NCI-H2196 (cell line): ENCODE data around the gene PDZD7.
"Not testable (repeated sequence)": the region's sequence is repeated elsewhere in the genome, so short reads cannot be mapped to it uniquely, and the experiment has no call there.

ENCODE experiments used
- DNase-seq: peaks from one replicate; lab custom pipeline; 2025; ENCODE audit not compliant: unreplicated experiment; lab: John Stamatoyannopoulos, UW

Gene PDZD7

DNA sequence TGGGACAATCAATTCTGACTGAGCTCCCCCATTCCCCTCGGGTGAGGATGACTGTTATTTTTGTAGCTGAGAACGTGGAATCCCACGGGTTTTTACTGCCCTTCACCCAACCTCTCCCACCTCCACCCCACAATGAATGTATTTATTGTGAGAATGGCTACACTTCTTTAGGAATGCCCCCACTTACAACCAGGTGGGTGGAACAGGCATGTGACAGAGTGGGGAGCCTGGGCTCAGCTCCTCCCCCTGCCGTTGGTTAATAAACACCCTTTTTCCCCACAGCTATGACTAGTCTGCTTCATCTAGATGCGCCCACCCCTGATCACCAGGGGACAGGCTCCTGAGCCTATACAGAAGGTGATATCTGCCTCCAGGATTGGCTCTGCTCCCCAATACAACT, 45.6 kb downstream of the PDZD7 start:
- no peak for DNase-seq

DNA sequence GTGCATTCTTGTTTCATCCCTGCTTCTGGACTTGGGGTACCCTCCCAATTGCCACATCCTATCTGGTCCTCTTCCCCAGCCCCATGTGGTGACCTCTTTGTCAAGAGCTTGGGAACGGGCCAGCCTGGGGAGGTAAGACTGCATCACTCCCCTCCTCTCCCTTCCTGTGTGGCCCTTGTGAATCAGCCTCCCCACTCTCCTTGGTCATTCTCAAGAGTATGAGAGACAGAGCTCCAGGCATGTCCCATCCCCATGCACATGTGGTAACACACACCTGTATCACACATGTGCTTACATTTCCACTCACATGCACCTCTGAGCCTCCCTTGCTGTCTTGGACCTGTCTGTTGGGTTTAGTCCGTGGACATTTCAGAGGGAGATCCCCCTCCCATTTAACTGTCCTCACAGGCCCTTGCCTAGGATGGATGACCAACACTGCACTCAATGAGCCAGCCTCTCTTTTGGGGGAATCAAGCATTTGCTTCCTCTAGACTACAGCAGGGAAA, 46.2 kb downstream of the PDZD7 start:
- DNase-seq, result no peak

DNA sequence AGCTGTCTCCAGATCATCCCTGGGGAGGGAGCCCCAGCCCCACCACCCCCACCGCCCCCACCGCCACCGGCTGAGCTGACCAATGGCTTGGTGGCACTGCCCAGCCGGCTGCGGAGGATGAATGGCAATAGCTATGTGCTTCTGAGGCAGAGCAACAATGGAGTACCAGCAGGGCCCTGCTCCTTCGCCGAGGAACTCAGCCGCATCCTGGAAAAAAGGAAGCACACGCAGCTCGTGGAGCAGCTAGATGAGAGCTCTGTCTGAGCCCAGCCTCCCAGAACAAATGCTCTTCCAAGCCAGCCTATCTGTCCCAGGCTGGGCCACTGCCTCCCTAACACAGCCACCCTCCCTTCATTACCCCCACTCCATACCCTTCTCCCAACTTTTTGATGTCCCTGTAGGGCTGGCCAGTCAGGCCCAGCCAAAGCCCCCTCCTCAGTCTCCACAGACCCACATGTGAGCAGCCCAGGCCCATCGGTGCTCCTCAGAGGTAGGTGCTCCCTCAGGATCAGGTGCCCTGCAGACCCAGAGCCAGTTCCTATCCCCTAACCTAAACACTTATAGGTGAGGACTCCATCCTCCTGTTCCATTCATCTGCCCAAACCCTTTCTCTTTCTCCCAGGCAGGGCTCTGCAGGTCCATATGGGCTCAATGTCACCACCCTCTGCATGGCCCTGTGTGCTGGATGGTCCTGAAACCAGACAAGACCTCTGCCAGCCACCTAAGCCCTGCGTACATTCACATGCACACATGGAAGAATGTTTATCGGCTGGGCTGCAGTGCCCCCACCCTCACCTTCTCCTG, 46.9 kb downstream of the PDZD7 start:
- no peak for DNase-seq

DNA sequence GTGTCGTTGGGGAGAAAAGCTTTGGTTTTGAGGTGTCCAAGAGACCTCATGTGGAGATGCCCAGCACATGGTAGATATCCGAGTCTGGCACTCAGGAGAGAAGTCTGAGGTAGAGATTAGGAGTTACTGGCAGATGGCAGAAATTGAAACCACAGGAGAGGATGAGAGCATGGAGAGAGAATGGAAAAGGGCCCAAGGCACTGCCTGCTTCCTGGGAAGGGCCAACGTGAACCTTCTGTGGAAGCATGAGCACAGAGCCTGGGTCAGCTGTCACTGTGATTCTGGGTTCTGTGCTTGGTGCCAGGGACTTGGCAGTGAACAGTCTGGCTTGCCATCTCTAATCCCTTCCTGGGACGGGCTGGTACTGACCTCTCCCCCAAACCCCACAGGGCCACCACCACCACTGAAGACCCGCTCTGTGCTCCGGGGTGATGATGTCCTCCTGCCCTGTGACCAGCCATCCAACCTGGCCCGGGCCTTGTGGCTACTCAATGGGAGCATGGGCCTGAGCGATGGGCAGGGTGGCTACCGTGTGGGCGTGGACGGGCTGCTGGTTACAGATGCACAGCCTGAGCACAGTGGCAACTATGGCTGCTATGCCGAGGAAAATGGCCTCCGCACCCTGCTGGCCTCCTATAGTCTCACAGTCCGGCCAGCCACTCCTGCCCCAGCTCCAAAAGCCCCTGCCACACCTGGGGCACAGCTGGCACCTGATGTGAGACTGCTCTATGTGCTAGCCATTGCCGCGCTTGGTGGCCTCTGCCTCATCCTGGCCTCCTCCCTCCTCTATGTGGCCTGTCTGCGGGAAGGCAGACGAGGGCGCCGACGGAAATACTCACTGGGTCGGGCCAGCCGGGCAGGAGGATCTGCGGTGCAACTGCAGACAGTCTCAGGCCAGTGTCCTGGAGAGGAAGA, 47.8 kb downstream of the PDZD7 start:
- DNase-seq, result no peak

DNA sequence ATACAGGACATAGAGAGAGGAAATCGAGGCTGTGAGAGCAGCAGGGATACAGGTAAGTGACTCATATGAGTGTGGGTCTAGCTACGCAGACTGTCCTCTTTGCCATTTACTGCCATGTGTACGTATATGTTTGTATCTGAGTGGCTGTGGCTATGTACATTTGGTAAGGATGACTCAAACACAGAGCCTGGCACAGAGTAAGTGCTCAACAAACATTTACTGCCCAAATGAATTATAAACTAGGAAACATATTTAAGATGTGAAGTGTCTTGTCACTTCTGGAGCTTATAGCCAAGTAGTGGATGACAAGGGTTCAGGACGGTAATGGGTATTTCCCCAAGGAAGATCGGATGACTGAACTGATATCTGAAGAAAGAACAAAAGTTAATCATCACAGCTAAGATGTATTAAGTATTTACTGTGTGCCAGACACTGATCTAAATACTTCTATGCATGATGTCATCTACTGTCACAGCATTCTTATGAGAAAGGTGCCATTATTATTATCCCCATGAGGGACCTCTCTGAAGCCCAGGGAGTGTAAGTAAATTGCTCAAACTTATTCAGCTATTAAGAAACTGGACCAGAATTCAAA, 49.7 kb downstream of the PDZD7 start:
- DNase-seq, result no peak

DNA sequence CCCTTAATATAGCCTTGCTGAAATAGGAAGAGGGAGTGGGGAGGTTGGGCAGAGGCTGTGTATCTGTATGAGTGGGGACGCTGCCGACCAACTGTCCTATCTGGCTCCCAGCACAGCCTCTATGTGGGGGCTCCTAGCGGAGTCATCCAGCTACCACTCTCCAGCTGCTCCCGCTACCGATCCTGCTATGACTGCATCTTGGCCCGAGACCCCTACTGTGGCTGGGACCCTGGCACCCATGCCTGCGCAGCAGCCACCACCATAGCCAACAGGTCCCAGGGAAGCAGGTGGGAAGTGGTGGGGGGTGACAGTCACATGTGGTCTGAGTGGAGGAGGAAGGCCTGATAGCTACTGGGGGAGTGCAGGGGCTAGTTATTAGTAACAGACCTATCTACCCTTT, 50.2 kb downstream of the PDZD7 start:
- DNase-seq, result no peak

DNA sequence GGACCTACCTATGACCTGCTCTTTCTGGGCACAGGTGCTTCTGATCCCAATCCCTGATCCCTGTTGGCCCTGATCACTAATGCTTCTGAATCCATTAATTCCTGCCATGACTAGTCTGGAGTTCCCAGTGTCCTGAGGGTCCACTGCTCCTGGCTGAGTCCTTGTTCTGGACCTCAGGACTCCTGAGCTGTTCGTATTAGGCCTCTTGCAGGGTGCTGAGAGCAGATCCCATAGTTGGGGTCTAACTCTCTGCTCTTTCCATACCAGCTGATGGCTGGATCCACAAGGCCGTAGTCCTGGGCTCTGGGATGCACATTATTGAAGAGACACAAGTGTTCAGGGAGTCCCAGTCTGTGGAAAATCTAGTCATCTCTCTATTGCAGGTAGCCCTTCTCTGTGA, 50.6 kb downstream of the PDZD7 start:
- DNase-seq, result no peak

DNA sequence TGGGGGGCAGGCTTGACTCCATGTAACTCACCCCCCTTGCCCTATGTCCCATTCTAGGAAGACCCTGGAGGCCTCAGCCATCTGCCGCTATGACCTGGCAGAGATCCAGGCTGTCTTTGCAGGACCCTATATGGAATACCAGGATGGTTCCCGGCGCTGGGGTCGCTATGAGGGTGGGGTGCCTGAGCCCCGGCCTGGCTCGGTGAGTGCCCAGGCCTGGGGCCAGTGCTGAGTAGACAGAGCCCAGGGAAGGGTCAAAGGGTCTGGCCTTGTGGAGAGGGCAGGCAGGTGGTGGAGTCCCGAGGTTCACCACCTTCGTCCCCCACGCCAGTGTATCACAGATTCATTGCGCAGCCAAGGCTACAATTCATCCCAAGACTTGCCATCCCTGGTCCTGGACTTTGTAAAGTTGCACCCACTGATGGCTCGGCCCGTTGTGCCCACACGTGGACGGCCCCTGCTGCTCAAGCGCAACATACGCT, 51.1 kb downstream of the PDZD7 start:
- DNase-seq, result no peak

DNA sequence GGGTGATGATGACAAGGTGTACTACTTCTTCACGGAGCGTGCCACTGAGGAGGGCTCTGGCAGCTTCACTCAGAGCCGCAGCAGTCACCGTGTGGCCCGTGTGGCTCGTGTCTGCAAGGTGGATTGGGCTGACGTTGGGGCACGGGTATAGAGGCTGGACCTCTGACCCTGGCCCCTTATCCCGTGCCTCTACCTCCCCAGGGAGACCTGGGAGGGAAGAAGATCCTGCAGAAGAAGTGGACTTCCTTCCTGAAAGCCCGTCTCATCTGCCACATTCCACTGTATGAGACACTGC, 52.1 kb downstream of the PDZD7 start:
- DNase-seq, result no peak

DNA sequence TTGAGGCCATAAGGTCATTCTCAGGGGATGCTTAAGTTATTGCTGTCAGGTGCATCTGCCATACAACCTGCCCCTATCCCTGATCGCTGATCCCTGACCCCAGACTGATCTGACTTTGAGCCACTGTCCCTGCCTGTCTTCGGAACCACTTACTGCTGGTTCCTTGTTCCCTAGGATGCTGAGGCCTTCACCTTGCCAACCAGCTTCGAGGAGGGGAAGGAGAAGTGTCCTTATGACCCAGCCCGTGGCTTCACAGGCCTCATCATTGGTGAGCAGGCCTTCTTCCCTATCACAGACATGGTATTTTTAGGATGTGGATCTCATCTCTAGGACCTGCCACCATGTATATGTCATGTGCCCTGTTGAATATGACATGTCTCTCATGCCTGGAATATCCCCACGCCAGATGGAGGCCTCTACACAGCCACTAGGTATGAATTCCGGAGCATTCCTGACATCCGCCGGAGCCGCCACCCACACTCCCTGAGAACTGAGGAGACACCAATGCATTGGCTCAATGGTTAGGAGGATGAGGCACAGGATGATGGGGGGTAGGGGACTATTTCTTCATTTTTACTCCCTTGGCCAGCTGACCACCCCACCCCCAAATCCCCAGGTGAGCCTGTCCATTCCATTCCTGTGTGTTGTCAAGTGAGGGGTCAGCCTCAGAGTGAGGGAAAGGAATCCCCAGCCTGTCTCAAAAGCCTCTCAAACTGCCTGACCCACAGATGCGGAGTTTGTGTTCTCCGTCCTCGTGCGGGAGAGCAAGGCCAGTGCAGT, 52.6 kb downstream of the PDZD7 start:
- no peak for DNase-seq

DNA sequence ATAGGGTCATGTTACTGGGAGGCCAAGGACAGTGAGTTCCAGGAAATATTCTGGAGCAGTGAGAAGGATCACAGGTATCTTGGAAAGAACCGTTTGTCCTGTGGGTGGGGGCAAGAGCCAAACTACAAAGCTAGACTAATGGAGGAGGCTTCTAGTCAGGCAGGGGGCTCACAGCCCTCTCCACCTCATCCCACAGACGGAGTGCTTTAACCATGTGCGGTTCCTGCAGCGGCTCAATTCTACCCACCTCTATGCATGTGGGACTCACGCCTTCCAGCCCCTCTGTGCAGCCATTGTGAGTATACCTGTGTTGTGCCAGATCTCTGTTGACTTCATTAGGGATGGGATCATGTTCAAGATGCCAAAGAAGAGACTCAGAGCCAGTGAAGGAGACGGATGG, 53.5 kb downstream of the PDZD7 start:
- DNase-seq, result no peak

DNA sequence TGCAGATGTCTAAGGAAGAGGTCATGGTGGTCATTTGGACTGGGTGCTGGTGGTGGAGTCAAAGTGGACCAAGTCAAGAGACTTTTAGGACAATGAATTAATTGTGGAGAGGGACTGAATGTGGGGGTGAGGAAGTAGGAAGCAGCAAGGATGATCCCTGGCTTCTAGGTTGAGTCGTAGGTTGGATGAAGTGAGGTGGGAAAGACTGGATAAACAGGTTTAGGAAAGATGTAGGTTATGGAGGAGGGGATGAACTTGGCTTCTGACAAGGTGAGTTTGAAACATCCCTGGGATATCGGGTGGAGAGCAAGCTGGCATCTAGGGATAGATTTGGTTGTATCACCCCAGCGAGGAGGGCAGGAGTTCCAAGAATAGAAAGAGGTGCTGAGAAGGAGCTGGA, 54.0 kb downstream of the PDZD7 start:
- no peak for DNase-seq

DNA sequence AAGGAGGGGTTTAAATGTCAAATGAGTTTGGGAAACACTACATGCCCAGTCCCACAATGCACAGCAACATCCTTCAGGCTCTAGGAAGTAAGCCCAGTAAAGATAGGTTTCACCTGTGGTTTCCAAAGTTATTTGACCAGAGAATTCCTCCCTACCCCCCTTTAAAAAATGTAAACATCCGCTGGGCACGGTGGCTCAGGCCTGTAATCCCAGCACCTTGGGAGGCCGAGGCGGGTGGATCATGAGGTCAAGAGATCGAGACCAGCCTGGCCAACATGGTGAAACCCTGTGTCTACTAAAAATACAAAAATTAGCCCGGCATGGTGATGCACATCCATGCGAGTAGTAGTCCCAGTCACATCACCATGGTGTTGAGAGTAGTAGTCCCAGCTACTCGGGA, 55.5 kb downstream of the PDZD7 start:
- DNase-seq, result not testable (repeated sequence)

DNA sequence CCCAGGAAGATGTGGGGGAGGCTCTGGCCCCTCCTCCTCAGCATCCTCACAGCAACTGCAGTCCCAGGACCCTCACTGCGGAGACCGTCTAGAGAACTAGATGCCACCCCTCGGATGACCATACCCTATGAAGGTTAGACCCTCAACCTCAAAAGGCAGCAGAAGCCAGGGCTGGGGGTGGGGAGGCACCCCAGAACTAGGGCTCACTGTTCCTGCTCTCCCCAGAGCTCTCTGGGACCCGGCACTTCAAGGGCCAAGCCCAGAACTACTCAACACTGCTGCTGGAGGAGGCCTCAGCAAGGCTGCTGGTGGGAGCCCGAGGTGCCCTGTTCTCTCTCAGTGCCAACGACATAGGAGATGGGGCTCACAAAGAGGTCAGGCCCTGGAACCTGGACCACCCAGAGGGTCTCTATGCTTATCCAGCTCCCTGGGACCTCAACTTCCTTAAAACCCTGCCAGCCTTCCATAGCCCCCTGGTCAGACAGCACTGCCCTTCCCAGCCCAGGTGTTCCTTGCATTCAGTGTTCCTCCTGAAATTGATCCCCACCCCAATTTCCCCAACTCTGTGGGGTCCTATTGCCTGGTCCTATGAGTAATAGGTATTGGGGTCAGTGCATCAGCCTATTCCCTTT, 57.9 kb downstream of the PDZD7 start:
- DNase-seq, result no peak

DNA sequence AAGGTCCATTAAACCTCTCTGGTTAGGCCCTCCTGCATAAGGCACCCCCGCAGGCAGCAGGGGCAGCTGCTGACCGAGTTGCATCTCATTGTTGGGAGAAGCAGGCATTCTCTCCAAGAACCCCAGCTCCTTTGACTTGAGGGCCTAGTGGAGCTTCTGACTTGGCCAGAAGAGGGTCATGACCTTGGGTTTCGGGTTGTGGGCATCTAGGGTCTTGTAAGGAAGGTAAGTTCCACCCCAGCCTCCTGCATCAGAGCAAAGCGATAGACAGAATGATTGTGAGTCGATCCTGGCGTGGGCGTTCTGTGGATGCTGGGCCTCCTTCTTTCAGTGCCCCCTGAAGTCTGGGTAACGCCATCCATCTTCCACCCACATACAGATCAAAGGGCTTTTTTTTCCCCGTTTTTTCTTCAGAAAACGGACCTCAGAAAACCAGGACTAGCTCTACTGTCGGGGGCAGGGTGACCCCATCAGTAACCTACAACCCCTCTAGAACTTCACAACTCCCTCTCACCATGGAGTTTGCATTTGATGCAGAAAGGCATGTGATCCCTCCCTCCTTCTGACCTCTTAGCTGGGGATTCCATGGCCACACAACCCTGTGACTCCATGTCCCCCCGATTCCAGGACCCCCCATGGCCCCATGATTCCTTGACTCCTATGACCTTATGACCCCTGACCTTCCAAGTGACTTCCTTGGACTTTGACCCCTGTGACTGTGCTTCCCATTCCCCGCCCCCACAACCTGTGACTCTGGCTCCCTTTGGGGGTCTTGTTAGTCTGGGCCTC, 58.6 kb downstream of the PDZD7 start:
- DNase-seq, result no peak

DNA sequence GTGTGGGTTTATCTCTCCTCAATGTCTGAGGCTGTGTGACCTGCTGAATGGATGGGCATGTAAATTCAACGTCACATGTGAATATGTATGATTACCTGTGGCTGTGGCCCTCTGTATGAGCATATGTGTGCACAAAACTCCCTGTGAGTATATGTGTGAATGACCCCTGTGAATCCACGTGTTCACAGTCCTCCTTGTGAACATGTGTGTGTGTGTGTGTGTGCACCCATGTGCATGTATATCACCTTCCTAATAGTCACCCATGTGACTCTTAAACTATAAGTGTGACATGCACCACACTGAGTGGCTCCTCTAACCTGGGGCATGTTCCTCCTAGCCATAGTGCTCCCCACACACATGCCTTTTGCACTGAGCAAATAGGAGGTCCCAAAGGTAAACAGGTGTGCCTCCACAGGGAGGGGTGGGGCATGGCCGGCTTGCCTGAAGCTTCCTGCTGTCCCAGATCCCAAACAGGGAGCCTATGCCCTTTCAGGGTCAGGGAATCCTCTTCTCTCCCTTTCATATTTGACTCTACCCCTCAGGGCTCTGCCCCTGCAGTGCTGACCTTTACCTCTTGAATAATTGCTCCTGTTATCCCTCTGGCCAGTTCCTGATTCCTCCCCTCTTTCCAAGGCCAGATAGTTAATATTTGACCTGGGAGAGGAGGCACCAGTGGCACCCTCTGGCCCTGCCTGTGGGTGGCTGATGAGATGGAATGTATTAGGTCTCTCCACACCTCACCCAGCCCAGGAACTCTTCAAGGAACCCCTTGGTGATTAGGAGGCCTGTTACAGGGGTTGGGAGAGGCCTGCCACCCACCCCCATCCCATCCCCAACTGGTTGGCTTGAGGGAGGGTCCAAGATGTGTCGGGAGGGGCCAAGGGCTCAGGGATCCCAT, 59.8 kb downstream of the PDZD7 start:
- no peak for DNase-seq

DNA sequence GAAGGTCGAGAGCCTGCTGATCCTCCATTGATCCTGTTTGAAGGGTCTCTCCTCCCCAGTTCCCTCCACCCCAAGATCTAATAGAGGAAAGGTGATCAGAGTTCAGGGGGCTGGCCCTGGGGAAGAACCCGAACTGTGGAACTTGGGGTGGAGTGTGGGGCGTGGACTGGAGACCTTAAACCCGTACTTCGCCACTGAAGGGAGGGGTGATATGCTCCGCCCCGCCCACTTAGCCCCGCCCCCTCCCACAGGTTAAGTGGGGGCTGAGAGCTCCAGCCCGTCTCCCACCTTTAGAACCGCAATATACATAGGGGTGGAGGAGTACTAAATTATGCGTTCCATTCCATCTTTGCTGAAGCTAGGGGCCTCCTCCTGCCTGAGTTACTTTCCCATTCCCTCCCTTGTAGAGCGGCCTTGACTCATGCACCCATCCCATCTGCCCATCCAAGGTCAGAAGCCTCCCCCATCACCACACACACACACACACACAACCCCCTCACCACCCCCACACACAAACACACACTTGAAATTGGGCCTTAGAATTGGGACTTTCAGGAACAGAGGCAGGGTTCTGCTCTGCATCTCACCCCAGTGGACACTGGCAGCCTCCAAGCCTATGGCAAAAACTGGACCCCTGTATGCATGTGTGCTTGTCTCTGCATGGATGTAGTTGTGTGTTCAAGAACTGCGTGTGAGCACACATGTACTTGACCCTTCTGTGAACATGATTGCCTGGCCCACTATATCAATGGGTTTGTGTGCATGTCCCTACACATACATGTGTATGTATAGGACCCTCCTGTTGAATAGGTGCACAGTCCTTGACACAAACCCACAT, 60.6 kb downstream of the PDZD7 start:
- no peak for DNase-seq
